GM19455 (cell line): ENCODE data around the gene PPCDC.

Source experiments
- ATAC-seq: cut with Tn5 transposase; IDR thresholded peaks from one replicate; pipeline ENCODE4 v1.9.1; 2021; ENCODE audit not compliant: unreplicated experiment

PPCDC gene, protein sequence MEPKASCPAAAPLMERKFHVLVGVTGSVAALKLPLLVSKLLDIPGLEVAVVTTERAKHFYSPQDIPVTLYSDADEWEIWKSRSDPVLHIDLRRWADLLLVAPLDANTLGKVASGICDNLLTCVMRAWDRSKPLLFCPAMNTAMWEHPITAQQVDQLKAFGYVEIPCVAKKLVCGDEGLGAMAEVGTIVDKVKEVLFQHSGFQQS

DNA sequence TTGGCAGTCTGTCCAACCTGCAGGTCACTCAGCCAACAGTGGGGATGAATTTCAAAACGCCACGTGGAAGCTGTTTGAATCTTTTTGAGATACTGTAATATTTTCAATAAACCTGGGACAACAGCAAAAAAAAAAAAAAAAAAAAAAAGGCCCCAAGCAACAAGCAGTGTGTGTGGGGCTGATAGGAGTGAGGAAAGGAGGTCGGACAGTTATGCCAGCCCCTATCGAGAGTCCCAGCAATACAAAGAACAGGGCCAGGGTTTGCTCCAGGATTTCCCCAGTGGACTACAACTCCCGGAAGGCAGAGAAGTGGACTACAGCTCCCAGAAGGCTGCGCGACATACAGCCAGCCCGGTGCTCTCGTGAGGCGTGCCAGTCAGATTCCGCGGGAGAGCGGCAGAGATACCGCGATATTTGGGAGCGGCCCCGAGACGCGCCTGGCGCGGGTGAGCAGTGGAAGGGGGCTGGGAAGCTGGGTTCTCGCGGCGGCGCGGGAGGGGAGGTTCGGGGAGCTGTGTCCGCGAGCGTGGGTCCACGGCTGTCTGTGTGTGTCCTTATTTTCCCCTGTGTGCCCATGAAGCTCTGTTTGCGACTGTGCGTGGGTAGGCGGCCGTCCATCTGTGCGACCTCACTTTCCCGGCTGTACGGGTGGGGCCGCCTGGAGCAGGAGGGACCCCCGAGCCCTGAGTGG is at the start of gene PPCDC:
Gene PPCDC (plus strand): TSS at position 410 of the 691 bp plus-strand sequence. CDS start 4,729 bp downstream, outside the sequence.
- ATAC-seq: peak; percentile 93

DNA sequence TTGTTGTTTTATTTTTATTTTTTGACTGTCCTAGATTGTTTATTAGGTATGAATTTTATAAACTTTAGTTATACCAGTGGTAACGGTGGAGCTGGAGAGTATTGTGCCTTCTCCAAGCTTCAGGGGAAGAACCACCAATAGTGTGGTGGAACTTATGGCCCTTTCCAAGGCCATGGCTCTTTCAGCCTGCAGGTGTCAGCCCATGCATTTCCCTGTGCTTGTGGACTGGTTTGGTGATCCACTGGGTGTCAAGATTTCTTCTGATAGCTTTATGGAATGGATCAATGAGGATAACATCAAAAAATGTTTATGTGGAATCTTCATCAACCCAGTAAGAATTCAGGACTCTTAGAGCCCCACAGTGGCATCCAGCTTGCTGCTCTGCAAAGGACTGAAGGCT is 47.2 kb upstream of the PPCDC start:
- no peak for ATAC-seq

DNA sequence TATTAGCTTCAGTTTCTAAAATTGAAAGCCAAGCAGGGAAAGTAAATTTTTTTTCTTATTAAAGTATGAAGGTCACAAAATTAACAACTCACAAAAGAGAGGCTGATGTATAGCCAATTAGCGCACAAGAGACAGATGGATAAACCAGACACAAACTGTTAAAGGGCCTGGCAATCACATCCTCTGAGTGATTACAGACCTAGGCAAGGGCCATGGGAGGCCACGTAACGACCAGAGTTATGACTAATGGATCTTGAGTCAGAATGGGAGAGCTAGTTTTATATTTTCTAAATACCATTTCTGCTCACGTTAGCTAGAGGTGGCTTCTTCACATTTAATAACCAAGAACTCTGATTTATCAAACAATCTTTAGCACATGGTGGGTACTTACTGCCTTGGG is 45.8 kb upstream of the PPCDC start:
- ATAC-seq: no peak

DNA sequence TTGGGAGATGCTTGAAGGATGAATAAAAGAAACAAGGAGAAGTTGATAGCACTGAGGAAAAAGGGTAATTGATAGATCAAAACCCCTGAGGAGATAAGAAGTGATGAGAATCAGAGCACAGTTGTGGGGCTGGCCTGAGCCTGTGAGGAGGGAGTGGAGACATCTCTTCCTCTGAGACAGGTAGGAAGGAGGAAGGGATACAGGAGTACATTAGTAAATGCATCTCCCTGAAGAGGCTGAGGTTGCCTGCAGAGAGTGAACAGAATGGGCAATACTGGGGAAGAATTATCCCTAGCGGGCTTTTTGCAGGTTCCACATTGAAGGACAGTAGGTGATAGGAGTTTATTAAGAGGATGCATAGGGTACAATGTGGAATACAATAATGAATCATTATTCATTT is 45.3 kb upstream of the PPCDC start:
- ATAC-seq: no peak

DNA sequence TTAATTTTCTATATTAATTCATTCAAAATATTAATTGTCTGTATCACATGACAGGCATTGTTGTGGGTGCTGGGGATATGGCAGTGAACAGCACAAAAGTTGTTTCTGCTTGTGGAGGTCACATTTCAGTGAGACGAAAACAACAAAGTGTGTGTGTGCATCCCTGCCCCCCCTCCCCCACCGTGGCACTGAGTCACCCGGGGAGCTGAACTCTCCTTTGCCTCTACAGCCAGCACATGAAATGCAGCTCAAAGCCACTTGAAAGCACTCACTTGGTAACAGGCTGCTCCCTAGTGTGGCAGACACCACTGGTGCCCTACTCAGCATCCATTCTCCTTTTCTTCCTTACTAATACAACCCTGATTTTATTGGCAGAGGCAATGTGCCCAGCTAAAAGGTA is 44.9 kb upstream of the PPCDC start:
- ATAC-seq: no peak

DNA sequence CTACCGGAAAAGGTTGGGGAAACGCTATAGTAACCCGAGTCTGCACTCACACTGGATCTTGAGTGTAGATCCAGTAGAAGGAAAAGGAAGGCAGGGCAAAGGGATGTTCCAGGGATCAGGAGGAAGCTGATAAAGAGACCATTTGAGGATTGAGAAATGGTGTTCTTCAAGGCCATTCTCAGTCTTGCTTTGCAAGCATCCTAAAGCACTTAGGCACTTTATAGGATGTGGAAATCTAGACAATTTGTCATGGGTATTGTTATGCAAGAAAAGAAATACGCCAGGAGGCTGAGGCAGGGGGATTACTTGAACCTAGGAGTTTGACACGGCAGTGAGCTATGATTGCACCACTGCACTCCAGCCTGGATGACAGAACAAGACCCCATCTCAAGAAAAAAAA is 41.2 kb upstream of the PPCDC start:
- ATAC-seq: no peak

DNA sequence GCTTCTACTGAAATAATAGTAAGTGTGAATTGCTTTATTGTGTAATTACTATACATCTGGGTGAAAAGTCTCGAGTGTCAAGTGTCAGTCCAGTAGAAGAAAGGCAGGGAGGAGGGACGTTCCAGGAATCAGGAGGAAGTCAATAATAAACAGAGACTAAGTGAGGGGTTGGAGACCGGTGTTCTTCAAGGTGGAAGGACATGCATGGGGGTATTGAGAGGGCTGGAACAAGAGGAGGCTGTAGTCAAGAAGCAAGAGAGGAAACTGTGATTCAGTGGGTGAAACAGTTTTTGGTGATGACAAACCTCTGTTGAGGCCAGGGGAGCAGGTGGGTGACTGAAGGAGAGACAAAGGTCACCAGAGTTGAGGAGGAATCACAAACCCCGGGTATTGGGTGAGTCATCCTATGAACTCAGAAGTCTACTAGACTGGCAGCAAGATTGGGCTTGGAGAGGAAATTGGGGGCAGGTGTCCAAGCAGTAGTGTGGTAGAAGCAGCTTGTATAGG is 39.6 kb upstream of the PPCDC start:
- no peak for ATAC-seq

DNA sequence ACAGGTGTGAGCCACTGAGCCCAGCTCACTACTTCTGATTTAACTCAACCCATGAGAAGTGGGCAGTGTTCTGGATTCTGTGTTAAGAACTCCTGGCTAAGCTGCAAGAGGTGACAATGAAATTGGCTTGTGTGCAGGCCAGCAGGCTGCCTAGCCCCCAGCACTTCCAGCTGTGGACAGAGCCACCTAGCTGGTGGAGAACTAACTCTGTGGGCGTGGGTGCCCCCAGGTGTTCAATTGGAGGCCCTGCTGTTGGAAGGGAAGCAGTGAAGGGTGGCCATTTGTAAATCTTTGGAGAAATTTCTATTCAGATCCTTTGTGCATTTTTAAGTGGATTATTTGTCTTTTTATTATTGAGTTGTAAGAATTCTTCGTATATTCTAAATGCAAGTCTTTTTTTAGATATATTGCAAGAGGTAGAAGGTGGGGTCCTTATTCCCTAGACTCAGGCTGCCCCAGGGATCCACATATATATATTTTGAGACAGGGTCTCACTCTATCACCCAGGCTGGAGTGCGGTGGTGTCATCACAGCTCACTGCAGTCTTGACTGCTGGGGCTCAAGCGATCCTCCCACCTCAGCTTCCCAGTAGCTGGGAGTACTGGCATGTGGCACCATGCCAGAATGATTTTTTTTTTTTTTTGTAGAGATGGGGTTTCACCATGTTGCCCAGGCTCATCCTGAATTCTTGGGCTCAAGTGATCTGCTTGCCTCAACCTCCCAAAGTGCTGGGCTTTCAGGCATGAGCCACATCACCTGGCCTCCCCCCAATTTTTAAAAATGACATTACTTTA is 35.2 kb upstream of the PPCDC start:
- no peak for ATAC-seq

DNA sequence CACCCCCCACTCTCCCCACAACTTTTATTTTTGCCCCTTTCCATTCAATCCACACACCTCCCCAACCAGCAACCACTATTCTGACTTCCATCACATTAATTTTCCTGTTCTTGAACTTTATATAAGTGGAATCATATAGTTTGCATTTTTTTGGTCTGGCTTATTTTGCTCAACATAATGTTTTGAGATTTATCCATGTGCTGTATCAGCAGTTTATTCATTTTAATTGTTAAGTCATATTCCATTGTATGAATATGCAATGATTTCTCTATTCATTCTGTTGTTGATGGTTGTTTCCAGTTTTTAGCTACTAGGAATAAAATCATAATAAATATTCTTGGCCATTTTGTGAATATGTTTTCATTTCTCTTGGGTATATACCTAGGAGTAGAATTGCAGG is 33.9 kb upstream of the PPCDC start:
- ATAC-seq: no peak

DNA sequence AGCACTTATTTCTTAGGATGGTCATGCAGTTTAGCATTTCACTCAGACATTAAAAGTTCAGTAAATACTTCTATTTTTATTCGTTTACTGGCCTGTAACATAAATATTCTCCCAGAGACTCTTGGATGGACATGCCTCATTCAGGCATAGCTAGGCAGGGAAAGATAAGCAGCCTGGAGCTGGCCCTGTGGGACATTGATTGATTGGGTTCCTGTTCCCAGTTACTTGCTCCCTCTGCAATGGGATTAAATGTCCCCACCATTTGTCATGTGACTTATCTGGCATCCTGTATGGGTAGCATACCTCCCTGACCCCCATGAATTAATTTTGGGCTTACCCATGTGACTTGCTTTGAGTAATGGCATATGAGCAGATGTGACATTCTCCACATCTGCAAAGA is 30.8 kb upstream of the PPCDC start:
- no peak for ATAC-seq

DNA sequence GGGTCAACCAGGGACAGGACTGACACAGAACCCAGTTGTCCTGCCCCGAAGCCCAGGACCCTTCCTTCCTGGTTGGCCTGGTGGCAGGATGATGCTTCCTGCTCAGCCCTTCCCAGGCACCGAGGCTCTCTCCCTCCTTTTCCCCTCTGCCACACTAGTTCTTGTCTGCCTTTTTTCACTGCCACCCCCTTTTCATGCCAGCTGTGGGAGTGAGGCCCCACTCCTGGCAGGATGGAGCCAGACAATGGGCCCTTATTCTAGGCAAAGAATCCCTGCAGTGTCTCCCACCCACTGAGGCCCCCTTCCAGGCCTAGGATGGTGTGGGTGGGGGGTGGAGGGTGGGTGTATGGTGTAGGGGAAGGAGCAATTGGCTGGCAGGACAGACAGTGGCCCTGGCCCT is 29.2 kb upstream of the PPCDC start:
- no peak for ATAC-seq

DNA sequence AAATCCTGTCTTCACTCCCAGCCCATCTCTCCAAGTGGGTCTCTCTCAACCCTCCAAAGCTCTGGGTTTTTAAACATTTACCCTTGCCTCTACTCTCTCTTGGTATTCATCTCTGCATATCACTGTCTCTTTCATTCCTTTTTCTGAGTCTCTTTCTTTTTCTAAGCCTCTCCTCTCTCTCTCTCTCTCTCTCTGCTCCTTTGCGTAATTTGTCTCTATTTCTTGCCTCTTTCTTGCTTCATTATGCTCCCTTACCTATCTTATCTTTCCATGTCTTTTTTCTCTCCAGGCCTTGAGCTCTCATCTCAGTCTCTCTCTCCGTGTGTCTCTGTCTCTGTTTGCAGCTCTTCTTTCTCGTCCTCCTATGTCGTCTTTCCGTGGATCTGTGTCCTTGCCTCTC is 28.7 kb upstream of the PPCDC start:
- no peak for ATAC-seq

DNA sequence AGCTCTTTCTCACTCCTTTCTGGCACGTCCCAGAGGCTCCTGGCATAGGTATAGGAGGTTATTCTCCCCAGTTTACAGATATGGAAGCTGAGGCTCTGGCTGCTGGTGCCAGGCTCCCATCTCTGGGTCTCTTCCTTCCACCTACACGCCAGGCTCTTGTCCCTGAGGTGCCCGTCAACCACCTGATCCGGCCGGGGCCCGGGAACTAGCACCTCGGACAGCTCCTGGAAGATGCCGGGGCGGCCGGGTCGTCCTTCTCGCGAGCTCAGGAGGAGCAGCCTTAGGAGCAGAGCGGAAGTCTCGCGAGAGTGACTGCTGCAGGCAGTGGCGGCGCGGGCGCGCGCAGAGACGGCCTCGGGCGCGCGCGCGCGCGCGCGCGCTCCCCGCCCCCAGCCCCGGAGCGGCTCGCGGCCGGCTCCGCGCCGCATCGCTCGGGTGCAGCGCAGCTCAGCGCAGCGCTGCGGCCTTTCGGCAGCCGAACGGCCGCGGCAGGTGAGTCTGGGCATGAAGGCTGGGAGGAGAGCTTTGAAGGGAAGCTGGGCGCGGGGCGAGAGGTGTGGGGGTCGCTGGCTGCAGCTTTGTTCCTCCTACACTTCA is 28.1 kb upstream of the PPCDC start, which contains the start of gene SCAMP5:
Gene SCAMP5 (plus strand): TSS at position 382 of the 597 bp plus-strand sequence. CDS start 16,277 bp downstream, outside the sequence.
- peak; percentile 71 for ATAC-seq

DNA sequence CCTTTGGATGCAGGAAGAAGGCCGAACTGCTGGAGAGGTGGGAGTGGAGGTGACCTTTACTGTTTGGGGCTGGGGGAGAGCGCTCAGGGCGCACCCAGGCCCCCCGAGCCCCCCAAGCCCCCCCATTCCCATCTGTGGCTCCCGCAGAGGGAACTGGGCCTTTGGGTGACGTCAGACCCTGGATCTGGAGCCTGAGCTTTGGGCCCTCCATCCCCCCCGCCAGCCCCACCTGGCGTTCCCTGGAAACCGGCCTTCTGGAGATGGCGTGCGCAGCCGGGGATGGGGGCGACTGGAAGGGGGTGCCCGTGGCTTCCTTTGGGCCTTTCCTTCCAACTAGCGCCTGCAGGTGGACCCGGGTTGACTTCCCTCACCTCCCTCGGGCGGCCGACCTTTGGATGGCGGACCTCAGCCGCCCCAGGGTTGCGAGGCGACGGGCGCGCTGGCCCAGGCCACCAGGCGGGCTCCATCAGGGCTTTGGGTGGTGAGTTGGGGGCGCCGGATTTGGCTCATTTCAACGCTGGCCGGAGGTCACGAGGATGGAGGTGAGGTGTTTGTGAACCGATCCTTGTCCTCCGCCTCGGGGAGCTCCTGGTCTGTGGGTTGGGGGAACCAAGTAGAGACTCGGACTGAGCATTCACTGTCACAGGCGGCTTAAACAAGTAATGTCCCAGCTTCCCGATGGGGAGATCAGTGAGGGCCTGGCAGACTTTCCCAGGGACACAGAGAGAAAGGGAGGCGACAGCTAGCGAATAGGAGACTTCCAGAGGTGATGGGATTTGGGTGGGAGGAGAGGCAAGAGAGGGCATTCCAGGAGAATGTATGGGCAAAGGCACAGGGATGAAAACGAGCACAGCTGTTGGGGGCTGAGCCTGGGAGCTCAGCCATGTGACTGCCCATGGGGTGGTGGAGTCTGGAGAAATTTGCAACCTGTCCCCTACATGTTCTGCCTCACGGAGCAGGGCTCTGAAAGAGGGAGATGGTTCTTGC is 27.3 kb upstream of the PPCDC start:
- no peak for ATAC-seq

DNA sequence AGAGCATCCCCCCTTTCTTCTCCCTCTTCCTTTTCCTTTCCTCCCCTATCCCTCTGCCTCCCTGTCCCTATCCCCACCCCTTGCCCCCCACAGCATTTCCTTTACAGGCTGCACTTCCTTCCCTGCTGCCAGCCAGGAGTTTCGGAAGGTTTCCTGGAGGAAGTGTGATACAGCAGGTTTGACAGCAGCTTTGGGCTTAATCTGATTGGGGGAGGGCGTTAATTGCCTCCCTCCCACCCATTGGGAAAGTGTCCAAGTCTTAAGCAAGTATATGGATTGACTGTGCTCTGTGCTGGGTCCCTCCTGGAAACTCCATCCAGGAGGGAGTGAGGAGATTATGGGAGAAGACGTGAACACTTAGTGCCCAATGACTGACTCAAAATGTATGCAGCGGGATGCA is 26.2 kb upstream of the PPCDC start:
- ATAC-seq: no peak

DNA sequence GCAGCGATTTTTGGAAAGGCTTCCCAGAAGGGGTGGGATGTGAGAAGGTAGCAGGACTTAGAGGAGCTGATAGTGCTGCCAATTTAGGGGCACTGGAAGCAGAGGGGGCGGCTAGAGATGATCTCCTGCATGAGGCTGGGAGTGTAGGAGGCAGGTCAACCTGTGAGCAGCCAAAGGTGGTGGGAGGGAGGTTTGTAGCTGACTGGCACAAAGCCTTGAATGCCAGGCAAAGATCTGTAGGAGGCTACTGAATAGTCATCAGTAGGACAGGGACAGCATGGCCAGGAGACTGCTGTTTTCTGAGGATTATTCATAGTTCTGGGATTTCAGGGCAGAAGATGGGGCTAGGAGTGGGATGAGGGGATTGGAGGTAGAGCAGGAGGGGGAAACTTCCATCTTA is 25.8 kb upstream of the PPCDC start:
- no peak for ATAC-seq

DNA sequence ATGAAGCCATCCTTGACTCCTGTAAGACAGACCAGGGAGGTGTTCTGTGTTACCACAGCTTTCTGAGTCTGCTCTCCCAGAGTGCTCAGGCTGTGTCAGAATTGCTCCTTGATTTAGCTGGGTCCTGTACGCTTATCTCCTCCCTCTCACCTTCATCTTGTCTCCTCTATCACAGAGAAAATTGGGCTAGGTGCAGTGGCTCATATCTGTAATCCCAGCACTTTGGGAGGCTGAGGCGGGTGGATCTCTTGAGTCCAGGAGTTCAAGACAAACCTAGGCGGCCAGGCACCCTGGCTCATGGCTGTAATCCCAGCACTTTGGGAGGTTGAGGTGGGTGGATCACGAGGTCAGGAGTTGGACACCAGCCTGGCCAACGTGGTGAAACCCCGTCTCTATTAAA is 22.1 kb upstream of the PPCDC start:
- no peak for ATAC-seq

DNA sequence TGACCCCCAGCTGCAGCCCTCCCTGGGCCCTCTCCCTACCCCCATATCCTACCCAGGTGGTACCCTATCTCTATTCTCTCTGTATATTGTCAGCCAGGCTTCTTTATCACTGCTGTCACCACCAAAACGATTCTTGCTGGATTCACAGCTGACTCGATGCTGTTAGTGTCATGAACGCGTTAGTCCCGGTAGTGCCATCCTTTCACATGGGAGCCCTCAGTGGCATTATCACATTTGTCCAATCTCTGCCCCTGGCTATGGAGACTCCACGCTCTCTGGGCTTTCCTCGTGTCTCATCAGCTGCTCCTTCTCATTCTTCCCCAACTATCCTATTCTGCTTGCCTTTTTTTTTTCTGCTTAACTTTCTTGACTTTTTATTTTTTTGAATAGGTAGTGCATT is 21.0 kb upstream of the PPCDC start:
- no peak for ATAC-seq

DNA sequence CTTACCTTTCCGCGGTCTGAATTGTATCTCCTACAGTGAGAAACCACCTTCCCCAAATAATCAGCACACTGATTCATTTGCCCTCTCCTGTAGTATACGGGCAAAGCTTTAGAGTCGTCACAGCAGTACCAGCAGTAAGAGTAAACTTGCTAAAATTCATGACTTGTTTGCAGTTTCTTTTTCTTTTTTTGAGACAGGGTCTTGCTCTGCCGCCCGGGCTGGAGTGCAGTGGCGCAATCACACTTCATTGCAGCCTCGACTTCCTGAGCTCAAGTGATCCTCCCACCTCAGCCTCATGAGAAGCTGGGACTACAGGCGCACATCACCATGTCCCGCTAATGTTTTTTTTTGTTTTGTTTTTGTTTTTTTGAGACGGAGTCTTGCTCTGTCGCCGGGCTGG is 16.2 kb upstream of the PPCDC start:
- ATAC-seq: no peak

DNA sequence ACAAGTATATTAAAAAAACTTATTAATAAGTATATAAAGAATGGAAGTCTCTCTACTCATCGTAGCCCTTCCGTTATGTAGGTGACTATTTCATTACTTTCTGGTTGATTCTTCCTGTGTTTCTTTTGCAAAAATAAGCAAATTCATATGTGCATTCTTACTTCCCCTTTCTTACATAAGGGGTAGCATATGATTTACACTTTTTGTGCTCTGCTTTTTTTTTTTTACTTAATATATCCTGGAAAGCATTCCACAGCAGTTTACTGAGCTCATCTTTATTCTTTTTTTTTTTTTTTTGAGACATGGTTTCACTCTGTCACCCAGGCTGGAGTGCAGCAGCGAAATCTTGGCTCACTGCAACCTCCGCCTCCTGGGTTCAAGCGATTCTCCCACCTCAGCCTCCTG is 15.2 kb upstream of the PPCDC start:
- ATAC-seq: no peak
